RWPE1 (cell line): ENCODE results near the gene MAP4K4.

ENCODE experiments used
- CTCF ChIA-PET: fragments of 350-600 bp; sonication (Branson Sonifier 250); formaldehyde crosslinking; extraction: SDS; loops from one replicate; lab custom pipeline; 2021; lab: Yijun Ruan, JAX
- POLR2A ChIA-PET: fragments of 400-600 bp; formaldehyde crosslinking; extraction: SDS; loops from one replicate; lab custom pipeline; 2020; ENCODE audit warnings: antibody characterized with exemption; ENCODE audit not compliant: low non-redundant PET; lab: Yijun Ruan, JAX
- DNase-seq: peaks from one replicate; pipeline ENCODE4 v3.0.0; 2012; ENCODE audit warnings: low spot score
- H3K27ac ChIP-seq: fragments of 450-650 bp; 2 replicates; pipeline ENCODE4 v1.5.1; 2017
- CTCF ChIP-seq: fragments of 450-650 bp; conservative IDR thresholded peaks from 2 replicates; pipeline ENCODE4 v1.5.1; 2017; ENCODE audit warnings: low read depth, mild to moderate bottlenecking

Gene MAP4K4

GRCh38 chr2:101837354-101837753, 139.8 kb downstream of the MAP4K4 start:
- POLR2A ChIA-PET, result no interaction called here

GRCh38 chr2:101841679-101842327, 144.3 kb downstream of the MAP4K4 start:
- no peak for DNase-seq
- 0 out of 2 replicates have a peak overlapping the region, but pooled peaks have one; percentile 31 for H3K27ac ChIP-seq
- POLR2A ChIA-PET, result no interaction called here
- CTCF ChIA-PET, result interaction anchor here (1.2 kb wide), 1 partner anchor 10 kb away, joined by 9 read pairs; no protein-coding TSS in a partner anchor
- no peak for TF ChIP-seq CTCF

More at GRCh38 chr2:101837354-101837753, 139.8 kb downstream of the MAP4K4 start:
- no peak overlapping the region for H3K27ac ChIP-seq
- no peak for TF ChIP-seq CTCF
- CTCF ChIA-PET, result interaction anchor here (0.6 to 0.8 kb wide), 3 partner anchors 8 to 1869 kb away, joined by 3 read pairs; no protein-coding TSS in a partner anchor
- DNase-seq, result no peak

GRCh38 chr2:101842471-101842870, 145.0 kb downstream of the MAP4K4 start:
- CTCF ChIA-PET, result no interaction called here
- DNase-seq, result no peak
- H3K27ac ChIP-seq, result 0 out of 2 replicates have a peak overlapping the region, but pooled peaks have one; percentile 31
- no peak for TF ChIP-seq CTCF
- POLR2A ChIA-PET, result no interaction called here

GRCh38 chr2:101843048-101843447, 145.5 kb downstream of the MAP4K4 start:
- POLR2A ChIA-PET, result no interaction called here
- no peak for TF ChIP-seq CTCF
- DNase-seq, result no peak
- no peak overlapping the region for H3K27ac ChIP-seq
- CTCF ChIA-PET, result no interaction called here

GRCh38 chr2:101843471-101843870, 146.0 kb downstream of the MAP4K4 start:
- POLR2A ChIA-PET, result no interaction called here
- DNase-seq, result no peak
- no peak overlapping the region for H3K27ac ChIP-seq
- no peak for TF ChIP-seq CTCF
- CTCF ChIA-PET, result no interaction called here

GRCh38 chr2:101844055-101844635, 146.6 kb downstream of the MAP4K4 start:
- no peak for DNase-seq
- TF ChIP-seq CTCF, result no peak
- no peak overlapping the region for H3K27ac ChIP-seq
- POLR2A ChIA-PET, result no interaction called here
- CTCF ChIA-PET, result interaction anchor here (0.7 kb wide), 1 partner anchor 289 kb away, joined by 3 read pairs; no protein-coding TSS in a partner anchor
